DMS53 treated with DMSO at 0.1 percent for 48 hours (cell line): Measurements from ENCODE around the gene NCK1.

Experiments
- DNase-seq: peaks from one replicate; lab custom pipeline; 2025; ENCODE audit not compliant: unreplicated experiment; lab: John Stamatoyannopoulos, UW

The NCK1 gene

DNA sequence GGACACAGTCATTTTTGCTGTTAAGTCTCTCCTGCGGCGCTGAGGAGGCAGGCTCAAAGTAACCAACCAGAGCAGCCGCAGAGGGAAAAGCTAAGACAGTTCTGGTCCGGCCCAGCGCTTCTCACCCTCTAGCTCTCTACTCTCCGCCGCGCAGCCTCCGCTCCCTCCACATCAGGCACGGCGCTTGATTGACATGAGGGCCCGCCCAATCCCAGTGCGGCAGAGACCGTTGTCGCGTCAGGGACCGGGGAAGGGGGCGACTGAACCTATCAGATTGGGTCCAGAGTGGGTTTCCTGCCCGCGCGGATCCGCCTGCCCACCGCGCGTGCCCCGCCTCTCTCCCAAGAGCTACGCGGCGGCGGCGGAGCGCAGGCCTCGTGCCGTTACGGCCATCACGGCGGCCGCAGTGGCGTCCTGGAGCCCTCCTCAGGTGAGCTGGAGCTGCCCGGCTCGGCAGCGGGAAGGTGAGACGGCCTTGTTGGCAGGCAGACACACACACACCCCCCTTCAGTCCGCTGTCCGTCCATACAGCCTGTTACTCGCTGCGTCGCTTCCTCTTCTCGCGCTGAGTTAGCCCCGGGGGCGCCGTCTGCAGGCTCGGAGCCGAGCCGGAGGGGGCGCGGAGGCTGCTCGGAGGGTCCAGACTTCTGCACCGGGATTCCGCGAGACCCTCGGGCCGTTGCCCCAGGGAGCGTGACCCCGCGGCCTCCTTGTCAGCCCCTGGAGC, at the start of gene NCK1:
NCK1 (plus strand) TSS at position 319 of the 727 bp plus-strand sequence. CDS start 65,794 bp downstream, outside the sequence.
- peak; percentile 89 for DNase-seq

GRCh38 chr3:136817448-136817847, 44.6 kb upstream of the NCK1 start:
- no peak for DNase-seq

DNA sequence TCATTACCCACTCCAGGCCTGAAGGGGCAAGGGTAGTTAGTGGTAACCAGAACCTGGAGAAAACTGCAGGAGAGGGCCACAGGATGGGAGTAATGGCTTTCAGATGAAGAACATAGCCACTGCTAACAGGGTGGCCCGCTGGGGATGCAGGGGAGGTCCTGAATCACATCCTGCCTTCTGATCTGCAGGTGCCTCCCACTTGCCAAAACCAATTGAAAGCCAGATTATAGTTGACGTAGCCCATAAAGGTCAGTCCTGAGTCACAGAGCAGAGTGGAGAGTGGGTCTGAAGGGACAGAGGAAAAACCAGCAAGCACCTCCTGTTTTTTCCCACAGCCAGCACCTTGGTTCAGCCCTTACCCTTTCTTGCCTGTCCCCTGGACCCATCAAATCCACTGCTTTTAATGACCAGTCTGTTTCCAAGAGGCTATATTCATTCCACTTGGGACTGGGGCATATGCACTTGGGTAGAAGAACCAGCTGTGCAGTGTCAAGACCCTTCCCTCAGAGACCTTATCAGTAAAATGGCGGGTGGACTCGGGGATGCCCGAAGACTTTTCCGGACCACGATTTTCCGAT, 43.7 kb upstream of the NCK1 start:
- peak; percentile 77 for DNase-seq

- DNase-seq, result peak; percentile 22
Observed at GRCh38 chr3:136818769-136819391, 43.1 kb upstream of the NCK1 start, which contains the start of gene SLC35G2. SLC35G2 (plus strand) TSS chr3:136819126; CDS start chr3:136854461, 35,335 bp downstream.

DNA sequence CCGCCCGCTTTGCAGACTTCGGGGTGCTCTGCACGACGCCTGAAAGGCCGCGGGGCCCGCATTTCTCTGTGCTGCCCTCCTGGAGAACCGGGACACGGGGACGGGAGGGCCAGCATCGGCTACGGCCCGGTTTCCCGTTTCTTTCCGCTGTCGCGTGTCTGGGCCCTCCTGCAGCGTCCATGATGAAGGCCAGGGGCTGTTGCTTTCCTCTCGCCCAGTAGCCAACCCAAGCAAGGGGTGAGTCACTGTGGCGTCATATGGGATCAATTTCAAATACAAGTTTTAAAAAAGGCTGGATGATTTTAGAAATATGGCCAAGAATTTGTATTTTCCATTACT, 42.6 kb upstream of the NCK1 start:
- DNase-seq, result peak; percentile 15

DNA sequence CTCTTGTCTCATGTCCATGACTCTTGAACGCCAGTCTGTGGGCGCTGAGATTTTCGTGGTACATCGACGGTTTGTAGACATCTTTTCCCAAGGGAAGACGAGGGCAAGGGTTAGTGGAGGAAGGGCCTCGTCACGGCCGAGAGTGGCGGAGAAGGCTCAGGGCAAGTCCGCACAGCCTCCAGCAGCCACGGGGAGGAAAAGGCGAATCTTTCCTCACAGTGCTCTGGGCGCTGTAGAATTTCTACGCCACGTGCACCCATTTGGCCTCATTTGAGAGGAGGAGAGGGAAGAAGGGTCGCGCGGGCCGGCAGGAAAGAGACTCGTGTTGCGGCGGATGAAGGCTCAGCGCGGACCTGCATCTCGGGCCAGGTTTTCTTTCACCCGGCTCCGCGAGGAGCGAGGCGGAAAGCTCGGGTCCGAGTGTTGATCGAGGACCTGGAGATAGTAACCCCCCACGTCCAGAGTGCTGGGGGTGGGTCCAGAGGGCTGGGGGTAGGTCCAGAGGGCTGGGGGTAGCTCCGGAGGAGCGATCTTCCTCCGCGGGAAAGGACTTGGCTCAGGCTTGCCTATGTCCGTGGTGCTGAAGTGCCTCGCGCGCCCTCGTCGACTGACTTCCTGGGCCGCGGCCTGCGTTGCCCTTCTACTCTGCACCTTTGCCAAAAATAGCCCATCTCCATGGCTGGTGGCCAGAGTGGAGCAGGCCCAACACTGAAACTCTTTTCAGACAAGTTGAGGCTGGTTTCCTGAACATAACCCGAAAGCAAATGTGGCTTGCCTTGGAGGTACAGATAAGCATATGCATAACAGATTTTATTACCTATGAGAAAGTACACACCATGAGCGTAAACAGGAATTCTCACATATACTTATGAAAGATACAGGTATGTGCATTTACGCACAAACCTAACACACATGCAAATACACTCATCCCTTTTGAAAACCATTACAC, 42.0 kb upstream of the NCK1 start:
- DNase-seq, result peak; percentile 25

DNA sequence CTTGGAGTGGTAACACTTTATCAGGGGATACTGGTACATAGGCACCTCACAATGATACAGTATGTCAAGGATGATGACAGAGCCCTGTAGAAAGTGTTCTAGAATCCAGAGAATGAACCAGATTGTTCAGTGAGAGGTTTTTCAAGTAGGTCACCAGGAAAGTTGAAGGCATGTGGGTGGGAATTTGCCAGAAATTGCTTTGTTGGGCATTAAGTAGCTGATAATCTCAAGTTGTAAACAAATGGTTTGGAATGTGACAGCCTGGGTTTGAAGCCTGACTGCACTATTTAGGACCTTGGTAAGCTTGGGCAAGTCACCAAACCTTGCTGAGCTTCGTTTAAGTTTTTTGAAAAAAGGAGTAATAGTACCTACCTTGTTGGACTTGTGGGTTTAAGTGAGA, 30.5 kb upstream of the NCK1 start:
- DNase-seq, result no peak

DNA sequence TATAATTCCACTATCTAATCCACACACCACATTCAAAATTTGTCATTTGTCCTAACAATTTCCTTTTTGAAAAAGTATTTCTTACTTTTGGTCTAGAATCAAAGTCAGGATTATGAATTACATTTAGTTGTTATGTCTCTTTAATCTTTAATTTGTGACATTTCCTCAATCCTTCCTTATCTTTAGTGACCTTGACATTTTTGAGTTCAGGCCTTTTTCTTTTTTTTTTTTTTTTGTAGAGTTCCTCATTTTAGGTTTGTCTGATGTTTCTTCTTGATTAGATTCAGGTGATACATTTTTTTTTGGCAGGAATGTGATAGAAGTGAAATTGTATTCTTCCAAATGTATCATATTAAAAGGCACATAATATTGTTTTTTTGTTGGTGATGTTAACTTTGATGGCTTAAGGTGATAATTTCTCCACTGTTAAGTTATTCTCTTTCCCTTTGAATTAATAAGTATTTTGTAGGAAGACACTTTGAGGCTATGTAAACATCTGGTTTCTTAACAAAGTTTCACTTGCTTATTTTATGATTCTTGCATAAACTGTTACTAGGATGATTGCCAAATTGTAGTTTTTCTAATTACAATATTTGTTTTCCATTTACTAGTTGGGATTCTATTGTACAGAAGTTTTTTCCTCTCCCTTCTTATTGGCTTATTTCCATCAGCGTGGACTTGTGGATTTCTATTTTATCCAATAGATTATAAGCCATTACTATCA, 26.8 kb upstream of the NCK1 start:
- no peak for DNase-seq

DNA sequence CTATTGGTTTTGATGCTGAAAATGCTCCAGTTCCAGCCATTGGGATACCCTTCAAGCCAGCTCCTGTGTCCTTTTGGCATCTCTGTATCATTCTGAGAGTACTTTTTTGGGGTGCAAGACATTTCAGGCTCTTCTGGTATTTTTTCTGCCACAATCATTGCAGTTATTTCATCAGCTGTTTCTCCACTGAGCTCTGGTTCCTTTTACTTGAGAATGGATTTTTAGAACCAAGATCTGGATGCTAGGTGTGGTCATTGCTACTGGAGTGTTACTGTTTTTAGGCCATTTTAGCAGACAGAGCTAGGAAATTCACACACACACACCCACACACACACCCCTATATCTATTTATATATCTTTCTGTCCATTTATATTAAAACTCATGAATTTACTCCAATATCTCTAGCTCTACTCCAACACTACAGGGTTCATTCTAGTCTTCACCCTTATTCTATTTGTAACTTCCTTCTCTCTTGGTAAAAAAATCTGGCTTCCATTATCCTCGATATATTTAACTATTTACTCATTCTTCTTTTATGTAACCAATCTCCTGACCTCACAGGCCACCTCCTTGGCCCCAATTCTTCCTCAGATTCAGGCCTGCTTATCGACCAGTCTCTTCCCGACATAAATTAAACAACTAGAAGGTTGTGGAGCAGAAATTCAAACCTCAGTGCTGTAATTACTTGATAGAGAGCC, 26.0 kb upstream of the NCK1 start:
- DNase-seq, result no peak

- DNase-seq, result no peak
Observed at GRCh38 chr3:136836511-136837156, 25.4 kb upstream of the NCK1 start.

DNA sequence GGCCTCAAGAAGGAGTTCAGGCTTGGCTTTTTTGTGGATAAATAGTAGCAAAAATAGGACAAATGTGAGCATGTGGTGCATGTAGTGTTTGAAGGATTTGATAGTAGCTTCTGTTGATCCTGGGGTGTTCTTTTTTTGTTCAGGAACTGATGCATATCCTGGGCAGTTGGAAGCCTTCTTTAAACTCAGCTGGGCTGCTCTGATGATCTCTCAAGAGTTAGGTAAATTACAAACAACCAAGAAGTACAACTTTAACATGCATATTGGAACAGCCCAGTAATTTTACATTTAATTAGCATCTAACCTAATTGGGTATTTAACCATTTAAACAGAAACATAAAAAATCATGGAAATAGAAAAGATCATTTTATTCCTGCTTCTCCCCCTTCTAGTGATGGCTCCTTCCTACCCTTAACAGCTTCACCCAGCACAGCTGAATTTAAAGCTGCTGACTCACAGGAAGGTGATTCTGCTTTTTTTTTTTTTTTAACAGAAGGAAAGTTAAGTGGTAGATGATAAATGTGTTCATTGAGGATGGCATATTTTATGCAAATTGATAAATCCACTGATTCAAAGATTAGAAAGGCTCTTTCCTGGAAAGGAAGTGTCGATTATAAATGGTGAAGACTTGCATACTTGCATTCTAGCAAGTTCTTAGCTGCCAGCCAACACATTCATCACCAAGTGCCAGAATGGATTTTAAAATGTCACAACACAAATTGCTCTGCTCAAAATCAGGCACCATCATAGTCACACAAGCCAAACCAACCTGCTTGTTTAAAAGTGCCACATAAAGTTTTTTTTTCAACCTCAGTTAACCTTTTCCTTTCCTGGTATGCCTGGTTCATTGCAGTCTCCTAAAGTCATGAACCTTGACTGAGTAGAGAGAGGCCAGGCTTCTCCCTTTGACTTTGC, 23.1 kb upstream of the NCK1 start:
- no peak for DNase-seq

DNA sequence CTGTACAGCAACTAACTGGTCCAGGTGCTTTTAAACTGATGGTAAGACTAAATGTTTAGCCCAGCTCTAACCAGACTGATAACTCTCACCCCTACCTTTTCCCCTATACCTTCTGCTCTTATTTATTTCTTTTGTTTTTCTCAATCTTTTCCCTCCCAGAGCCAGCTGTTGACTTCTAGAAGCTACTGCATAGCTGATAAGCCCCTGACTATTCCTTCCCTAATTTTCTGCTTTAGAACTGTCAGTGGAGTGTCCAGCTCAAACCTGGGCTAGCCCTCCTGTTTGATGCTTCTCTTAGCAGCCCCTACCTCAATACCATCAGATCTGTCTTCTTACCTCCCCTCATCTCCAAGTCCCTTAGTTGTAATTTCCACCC, 22.5 kb upstream of the NCK1 start:
- DNase-seq, result no peak

DNA sequence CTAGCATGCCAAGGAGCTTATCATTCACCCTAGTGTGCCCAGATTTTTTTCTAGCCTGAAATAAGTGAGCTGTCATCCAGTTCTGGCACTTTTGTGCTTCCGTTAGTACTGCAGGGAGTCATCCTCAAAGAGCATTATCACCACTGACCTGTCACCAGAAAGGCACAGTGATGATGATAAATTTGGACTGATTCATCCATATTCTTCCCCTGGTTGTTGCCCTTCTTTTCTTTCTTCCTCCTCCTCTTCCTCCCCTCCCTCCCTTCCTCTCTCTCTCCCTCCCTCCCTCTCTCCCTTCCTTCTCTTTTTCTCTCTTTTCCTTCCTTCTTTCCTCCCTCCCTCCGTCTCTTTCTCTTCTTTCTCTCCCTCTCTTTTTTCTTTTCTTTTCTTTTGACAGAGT, 21.8 kb upstream of the NCK1 start:
- DNase-seq, result no peak

- no peak for DNase-seq
Observed at GRCh38 chr3:136842294-136842693, 19.7 kb upstream of the NCK1 start.

DNA sequence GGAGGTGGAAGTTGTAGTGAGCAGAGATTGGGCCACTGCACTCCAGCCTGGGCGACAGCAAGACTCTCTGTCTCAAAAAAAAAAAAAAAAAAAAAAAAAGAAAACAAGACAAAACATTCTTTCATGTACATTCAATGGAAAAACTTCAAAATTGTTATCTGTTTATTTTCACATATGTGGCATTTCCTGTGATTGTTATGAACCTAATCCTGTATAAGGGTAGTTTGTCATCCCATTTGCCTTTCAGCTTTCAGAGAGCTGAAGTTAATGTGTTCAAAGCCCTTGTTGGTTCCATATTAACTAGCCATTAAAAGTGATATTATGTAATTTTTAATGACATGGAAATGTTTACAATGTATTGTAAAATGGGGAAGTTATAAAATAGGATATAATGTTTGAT, 17.3 kb upstream of the NCK1 start:
- DNase-seq, result no peak

DNA sequence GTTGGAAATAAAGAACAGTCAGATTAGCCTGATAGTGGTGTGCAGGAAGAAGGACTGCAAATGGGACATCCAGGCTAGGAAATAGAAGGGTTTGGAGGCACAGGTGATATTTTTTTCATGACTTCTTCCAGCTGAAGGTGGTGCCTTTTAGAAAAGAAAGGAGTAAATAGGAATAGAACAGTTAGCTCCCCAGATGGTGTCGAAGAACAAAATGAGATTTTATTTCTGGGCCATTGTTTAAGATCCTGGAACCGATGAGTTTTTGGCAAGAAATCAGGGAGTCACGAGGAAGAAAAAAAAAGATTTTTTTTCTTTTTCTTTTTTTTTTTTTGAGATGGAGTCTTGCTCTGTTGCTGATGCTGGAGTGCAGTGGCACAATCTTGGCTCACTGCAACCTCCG, 9.8 kb upstream of the NCK1 start:
- no peak for DNase-seq

- no peak for DNase-seq
Observed at GRCh38 chr3:136856665-136857064, 5.3 kb upstream of the NCK1 start.

GRCh38 chr3:136858381-136858780, 3.6 kb upstream of the NCK1 start:
- DNase-seq, result no peak

- DNase-seq, result no peak
Observed at GRCh38 chr3:136860541-136860940, 1.5 kb upstream of the NCK1 start.
